Ishikawa (cell line): Measurements from ENCODE around the gene EVC2.

Experiments used
- CEBPB ChIP-seq: IDR thresholded peaks from 2 replicates; pipeline ENCODE4 v1.6.1; 2012
- EGR1 ChIP-seq: IDR thresholded peaks from 2 replicates; pipeline ENCODE4 v1.6.1; 2012
- EP300 ChIP-seq: IDR thresholded peaks from 2 replicates; pipeline ENCODE4 v1.6.1; 2012; ENCODE audit warnings: borderline replicate concordance
- FOXM1 ChIP-seq: IDR thresholded peaks from 2 replicates; pipeline ENCODE4 v1.6.1; 2012; ENCODE audit warnings: low read depth, borderline replicate concordance
- RAD21 ChIP-seq: IDR thresholded peaks from 2 replicates; pipeline ENCODE4 v1.6.1; 2012; ENCODE audit warnings: low read depth
- TAF1 ChIP-seq: IDR thresholded peaks from 2 replicates; pipeline ENCODE4 v1.6.1; 2012; ENCODE audit warnings: low read depth, mild to moderate bottlenecking
- YY1 ChIP-seq: IDR thresholded peaks from 2 replicates; pipeline ENCODE4 v1.6.1; 2012; ENCODE audit warnings: low read depth
- ZBTB7A ChIP-seq: IDR thresholded peaks from 2 replicates; pipeline ENCODE4 v1.6.1; 2012; ENCODE audit warnings: low read depth
- TF ChIP-seq, protein P1 (sequence below): IDR thresholded peaks from 2 replicates; pipeline ENCODE4 v1.6.1; 2012
- TF ChIP-seq, protein P2 (sequence below): IDR thresholded peaks from 2 replicates; pipeline ENCODE4 v1.6.1; 2012

DNA sequence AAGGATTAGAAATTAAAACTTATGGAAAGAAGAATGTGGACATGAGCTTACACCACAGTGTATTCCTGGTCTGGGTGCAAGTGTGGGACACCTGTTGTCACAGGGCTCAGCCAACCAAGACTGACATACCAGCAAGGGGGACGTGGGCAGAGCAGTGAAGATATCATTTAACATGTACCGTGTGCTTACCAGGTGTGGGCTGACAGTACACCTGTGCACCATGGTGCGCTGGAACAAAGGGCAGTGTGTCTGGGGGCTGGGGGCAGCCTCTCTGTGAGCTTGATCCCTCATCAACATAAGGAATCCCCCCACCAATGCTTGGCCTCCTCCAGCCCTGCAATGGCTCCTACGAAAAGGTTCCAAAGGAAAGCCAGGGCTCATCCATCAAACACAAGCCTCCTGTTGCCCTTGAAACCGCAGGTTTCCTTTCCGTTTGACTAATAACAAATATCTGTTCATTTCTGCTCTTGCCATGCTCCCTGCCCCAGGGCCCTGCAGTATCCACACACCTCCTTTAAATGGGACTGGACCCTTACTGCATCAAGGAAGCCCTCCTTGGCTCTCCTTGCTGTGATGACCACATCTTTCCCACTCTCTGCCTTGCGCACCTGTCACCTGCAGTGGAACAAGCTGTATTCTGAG is 16.7 kb downstream of the EVC2 start:
- TF ChIP-seq CEBPB (no peak), ZBTB7A (no peak), YY1 (no peak), EGR1 (no peak), TAF1 (no peak), RAD21 (no peak), FOXM1 (no peak), EP300 (no peak)
- TF ChIP-seq, protein P1, sequence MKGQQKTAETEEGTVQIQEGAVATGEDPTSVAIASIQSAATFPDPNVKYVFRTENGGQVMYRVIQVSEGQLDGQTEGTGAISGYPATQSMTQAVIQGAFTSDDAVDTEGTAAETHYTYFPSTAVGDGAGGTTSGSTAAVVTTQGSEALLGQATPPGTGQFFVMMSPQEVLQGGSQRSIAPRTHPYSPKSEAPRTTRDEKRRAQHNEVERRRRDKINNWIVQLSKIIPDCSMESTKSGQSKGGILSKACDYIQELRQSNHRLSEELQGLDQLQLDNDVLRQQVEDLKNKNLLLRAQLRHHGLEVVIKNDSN = no peak
- TF ChIP-seq, protein P2, sequence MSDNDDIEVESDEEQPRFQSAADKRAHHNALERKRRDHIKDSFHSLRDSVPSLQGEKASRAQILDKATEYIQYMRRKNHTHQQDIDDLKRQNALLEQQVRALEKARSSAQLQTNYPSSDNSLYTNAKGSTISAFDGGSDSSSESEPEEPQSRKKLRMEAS = no peak
